Stimulated activated CD4-positive, alpha-beta T cell treated with anti-CD3 and anti-CD28 coated beads, Interleukin-15, amount 100 ng/mL, for 48 hours (primary cell): Measurements from ENCODE around the gene MPL.
"Not testable (repeated sequence)": the region's sequence is repeated elsewhere in the genome, so short reads cannot be mapped to it uniquely, and the experiment has no call there.

Experiments used
- DNase-seq, 2 donors: peaks; one replicate each; pipeline ENCODE4 v3.0.0-alpha.2; 2020; ENCODE audit warnings: low read depth in 2 of 2

MPL gene

DNA sequence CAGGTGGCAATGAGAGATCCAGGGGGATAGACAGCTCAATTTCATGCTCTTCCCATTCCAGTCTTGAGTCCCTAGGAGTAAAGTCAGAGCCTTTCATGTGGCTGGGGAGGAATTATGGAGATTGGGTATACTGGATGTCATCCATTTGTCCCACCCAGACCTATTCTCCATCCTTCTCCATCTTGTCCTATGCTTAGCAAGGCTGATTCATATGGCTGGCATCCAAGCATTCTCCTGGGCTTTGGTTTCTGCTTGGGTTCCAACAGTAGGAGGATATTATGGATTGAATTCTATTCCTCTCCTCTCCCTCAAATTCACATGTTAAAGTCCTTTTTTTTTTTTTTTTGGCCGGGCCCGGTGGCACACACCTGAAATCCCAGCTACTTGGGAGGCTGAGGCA is 17.3 kb downstream of the MPL start:
- DNase-seq = no peak

DNA sequence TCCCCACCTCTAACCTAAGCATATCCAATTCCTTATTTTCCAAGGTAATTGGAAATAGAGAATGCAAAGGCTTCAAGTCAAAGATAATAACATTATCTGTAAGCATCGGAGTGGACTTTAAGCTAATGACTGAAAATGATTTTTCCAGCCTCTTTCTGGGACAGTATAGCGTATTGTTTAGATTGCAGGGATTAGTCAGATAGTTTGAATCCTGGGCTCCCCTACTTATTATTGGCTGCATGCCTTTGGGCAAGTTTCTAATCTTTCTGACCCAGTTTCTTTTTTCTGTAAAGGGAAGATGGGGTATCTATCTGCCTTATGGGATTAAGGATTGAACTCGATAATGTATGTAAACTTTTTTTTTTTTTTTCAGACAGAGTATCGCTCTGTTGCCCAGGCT is 19.6 kb downstream of the MPL start:
- no peak for DNase-seq

DNA sequence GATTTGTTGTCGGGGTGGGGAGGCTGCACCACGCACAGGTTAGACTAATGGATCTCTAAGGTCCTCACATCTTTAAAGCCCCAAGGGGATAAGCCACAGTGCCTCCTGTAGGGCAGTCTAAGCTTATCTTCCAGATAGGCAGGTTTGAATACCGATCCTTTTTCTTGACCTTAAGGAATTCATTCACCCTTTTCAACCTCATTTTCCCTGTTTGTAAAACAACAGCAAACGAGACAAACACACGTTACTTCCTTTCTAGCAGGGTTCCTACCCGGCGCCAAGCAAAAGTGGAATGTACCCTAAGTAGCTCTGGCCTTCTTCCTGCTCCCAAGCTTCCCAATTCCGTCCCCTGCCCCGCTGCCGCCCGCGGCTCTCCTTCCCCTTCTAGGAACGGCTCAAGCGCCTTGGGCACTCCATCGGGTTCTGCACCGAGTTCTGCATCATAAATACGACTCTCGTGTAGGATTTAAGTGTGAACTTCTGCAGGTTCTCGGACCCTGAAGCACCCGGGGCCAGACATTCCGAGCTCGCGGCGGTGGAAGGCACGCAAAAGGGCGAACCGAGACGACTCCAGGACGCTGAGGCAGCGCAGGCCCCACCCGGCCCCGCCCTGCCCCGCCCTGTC is 20.6 kb downstream of the MPL start:
- no peak for DNase-seq

DNA sequence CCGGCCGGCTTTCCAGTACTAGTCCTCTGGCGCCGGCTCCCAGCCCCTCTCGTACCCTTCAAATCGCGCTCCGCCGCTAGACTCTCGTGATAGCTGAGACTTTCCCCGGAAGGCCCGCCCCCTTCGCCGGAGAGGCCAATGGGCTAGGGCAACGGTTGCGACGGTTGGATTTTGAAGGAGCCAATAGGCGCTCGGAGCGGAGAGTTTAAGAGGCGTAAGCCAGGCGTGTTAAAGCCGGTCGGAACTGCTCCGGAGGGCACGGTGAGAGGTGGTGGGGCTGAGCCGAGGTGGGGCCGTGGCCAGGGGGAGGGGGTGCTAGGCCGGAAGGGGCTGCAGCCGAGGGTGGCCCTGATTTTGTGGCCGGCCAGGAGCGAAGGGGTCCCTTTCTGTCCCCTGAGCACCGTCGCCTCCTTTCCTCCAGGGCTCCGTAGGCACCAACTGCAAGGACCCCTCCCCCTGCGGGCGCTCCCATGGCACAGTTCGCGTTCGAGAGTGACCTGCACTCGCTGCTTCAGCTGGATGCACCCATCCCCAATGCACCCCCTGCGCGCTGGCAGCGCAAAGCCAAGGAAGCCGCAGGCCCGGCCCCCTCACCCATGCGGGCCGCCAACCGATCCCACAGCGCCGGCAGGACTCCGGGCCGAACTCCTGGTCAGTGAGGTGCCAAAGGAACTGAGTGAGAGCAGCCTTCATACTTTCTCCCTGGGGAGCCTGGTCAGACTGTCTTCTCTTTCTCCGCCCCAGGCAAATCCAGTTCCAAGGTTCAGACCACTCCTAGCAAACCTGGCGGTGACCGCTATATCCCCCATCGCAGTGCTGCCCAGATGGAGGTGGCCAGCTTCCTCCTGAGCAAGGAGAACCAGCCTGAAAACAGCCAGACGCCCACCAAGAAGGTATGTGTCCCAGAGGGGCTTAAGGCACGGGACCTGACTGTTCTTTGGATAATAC is 21.4 kb downstream of the MPL start, which contains the start of gene CDC20:
TSS of gene CDC20 (plus strand) at position 236 of the 948 bp plus-strand sequence. CDS start at position 471, 235 bp downstream.
- peak; percentile 98 to 99 for DNase-seq

DNA sequence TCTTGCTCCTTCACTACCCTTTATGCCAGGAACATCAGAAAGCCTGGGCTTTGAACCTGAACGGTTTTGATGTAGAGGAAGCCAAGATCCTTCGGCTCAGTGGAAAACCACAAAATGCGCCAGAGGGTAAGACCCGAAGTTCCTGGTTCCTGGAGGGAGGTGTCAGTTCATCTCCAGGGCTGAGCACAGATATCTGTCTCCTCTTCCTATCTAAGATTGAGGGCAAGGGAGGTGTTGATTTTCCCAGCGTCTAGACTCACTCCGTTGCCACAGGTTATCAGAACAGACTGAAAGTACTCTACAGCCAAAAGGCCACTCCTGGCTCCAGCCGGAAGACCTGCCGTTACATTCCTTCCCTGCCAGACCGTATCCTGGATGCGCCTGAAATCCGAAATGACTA is 22.1 kb downstream of the MPL start:
- DNase-seq = no peak

DNA sequence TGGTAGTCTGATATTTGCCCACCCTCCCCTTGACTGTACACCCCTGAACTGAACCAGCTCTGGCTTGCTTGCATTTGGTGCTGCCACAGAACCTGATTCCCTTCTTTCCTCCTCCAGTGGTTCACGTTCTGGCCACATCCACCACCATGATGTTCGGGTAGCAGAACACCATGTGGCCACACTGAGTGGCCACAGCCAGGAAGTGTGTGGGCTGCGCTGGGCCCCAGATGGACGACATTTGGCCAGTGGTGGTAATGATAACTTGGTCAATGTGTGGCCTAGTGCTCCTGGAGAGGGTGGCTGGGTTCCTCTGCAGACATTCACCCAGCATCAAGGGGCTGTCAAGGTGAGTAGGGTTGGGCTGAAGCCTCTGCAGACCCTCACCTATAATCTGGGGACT is 23.0 kb downstream of the MPL start:
- no peak for DNase-seq

DNA sequence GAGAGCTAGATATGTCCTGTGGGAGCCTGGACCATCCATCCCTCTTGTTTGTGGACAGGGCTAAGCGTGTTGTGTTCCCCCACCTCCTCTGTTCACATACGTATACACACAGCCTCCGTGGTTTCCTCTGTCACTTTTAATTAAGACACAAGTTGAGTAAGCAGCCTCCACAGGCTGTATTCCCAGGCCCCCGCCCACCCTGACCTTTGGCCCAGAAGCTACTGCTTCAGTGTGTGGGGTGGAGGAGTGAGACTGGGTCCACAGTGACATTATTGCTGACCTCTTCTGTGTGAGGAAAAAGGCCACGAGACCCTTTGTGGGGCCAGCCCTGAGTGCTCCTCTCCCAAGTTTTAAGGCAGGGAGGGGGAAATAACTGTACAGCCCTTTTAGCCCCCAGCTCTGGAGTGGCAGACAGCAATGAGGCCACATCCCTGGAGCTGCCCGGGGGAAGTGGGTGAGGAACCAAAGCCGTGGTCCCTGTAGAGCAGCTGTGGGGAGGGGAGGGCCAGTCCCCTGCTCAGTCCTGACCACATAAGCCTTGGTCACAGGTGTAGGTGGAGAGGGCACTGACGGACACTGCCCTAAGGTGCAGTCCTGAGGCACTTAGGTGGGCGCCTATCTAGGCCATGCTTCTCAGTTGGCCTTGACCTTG is 25.8 kb downstream of the MPL start:
- DNase-seq = no peak

DNA sequence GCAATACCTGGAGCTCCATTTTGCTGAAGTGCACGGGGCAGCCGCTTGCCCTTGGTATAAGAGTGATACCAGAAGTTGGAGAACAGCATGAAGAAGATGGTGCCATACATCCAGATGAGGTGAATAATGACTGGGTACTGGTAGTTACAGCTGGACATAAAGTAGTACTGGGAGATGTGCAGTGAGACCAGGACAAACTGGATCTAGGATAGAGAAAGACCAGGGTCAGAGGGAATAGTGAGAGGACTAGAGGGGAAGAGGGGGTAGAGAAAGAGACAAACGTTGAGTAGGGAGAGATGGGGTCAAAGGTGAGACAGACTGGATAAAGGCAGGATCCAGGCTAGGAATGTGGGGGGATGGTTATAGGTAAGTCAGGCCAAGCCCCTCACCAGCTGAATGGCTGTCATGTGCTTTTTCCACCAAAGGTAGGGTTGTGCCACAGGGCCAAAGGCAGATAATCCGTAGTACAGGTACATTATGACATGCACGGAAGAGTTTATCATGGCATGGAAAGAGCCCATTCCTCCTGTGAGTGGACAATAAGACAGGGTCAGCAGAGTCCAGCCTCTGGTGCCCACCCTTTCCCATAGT is 26.4 kb downstream of the MPL start:
- no peak for DNase-seq

DNA sequence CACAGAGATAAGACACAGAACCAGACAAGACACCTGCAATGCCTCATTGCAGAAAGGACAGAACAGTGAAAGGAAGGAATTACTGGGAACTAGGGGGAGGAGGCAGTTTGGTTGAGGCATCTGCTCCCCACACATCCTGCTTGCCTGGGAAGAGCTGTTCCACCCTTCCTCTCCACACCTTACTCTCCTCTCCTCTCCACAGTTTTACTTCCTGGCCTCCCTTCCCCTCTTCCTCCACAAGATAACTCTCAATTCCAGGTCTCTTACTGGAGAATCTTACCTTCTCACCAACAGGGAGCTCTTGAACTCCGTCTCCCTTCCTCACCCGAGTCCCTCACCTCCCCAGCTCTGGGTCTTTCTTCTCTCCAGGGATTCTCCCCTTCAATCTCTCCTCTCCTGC is 28.1 kb downstream of the MPL start:
- DNase-seq = no peak

DNA sequence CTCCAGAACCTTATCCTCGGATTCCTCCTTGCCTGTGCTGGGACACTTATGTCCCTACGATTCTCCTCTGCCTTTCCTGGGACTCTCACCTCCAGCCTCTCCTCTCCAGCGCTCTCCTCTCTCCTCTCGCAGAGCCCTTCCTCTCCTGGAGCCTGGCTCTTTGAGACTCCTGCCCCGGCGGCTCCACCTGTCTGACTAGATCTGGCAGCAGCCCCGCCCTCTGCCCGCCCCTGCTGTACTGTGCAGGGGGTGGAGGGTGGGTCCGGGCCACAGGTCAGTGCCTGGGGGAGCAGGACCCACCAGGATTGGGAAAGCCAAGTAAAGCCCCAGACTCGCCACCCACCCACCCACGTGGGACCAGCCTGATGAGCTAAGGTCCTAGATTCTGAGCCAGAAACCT is 28.6 kb downstream of the MPL start:
- DNase-seq = no peak

DNA sequence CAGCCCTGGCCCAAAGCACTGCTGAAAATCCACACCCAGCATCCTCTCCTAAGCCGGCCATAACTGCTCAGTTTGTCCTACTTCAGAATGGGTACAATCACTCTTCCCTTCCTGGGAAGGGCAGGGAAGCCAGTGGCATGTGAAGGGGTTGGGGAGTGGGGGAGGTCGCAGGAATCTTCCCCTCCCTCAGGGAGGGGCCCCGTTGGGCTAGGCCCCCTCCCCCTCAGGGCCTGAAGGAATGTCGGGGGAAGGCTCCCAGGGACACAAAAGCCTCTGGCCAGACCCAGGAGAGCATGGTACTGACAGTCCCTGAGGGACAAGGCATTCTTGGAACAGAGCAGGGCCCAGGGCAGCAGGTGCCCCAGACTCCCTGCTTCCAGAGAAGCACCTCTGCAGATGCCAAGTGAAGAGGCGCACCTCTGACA is 29.0 kb downstream of the MPL start:
- DNase-seq = no peak

DNA sequence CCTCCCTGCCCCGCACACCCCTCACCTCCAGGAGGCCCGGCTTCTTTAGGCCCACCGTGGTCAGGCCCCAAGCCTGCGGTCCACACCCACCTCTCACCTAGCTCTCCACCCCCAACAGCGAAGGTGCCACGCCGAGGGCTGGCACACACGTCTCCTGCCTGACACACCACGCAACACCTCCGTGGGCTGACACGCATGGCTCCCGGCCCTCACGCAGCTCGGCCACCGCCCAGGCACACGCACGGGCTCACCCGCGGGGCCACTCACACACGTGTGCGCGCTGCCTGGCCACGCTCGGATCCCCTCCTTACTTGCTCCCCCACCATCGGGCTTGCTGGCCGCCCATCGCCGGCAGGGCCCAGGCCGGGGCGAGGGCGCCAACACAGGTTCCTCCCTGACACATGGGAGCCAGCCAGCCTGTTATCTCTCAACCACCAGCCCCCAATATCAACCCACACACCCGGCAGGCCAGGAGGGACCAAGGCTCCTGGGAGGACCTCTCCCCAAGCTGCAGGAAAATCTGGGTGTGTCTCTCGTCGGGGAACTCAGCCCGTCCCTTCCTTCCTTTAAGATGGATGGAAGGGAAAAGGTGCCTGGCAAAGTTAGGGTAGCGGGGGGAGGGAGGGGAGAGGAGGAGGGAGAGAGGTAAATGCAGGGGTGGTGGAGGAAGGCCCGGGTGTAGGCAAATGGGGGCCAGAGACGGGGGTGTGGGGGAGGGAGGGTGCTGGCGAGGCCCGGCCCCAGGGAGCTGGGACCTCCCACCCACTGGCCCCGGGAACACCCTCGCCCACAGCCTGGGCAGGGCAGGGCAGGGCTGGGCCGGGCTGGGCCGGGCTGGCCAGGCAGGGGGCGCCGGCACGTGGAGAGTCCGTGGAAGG is 29.6 kb downstream of the MPL start:
- DNase-seq = peak in 1 of 2 donors; percentile 17

DNA sequence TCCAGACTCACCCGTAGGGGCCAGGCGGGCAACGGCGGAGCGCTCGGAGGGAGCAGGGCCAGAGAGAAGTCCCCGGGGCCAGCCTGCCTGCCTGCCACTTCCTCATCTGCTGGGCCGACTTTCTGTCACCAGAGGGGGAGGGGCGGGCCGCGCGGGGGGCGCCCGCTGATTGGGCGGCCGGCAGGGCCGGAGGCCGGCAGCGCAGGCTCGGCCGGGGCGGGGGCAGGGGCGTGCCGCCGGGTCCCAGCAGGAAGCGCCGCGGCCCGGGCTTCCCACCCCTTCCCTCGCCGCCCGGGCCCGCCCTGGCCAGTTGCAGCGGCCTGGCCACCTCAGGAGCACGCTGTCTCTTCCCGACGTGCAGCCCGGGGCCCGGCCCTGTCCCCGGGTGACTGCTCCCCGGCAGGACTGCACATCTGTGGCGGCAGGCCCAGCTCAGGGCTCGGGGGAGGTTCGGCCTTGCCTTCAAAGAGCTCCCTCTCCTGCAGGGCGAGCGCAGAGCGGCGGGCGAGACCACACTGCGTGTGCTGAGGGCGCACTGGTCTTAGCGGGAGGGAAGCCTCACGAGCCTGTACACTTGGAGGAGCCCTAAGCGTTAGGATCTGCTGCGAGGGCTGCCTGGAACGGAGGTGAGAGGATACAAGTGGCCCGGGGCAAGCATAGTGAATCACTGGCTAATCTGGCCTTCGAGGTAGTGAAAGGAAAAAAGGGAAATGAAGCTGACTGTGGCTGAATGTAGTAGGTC is 30.5 kb downstream of the MPL start, which contains the start of gene ELOVL1:
TSS of gene ELOVL1 (minus strand) at position 108 of the 742 bp plus-strand sequence. CDS start 2,402 bp downstream, outside the sequence.
- DNase-seq = peak; percentile 72 to 90

DNA sequence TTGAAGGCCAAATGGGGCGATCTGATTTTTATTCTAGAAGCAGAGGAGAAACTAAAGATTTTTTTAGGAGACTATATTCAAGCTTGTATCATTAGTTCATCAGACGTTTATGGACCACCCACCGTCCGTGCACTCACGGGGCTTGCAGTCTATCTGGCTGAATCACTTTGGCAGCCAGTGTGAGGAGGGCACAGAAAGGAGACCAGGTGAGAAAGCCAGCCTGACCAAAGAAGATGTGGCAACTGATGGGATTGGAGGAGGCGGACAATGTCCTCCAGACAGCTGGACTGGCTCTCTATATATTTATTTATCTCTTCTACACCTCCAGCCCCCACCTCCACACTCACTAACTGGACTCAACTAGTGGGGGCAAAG is 31.0 kb downstream of the MPL start:
- DNase-seq = no peak

DNA sequence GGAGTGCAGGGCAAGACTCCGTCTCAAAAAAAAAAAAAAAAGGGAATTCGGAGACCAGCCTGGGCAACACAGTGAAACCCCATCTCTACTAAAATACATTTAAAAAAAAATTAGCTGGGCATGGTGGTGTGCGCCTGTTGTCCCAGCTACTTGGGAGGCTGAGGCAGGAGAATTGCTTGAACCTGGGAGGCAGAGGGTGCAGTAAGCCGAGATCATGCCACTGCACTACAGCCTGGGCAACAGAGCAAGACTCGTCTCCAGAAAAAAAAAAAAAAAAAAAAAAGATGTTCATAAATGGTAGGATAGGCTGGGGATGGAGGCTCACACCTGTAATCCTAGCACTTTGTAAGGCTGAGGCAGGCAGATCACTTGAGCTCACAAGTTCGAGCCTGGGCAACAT is 32.2 kb downstream of the MPL start:
- not testable (repeated sequence) for DNase-seq

DNA sequence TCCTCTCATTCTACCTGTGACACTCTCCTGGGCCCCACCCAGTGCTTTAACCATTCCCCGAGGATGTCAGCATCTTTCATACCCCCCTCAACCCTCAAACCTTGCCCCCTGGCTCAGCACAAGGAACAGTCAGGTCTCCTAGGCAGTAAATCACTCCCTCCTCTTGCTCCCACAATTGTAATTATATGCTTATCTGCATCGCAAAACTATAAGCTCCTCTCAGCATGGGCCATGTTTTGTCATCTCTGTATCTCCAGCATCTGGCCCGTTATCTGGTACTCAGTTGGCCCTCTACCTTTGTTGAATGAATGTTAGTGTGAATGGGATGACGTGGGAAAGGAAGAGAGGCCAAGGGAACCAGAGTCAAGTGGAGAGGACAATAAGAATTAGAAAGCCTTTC is 32.9 kb downstream of the MPL start:
- DNase-seq = no peak

DNA sequence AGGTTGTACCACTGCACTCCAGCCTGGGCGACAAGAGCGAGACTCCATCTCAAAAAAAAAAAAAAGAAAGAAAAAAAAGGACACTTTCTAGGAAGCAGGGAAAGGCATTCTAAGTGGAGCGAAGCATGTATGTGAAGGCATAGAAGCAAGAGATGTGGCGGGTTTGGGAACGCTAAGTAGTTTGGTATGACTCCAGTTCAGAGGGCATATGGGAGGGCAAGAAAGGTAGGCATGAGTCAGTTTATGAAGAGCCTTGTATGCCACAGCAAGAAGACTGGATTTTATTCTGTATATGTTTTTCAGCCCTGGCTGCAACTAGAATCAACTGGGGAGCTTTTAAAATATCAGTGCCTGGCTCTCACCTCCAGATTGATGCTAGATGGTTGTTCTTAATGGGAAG is 34.6 kb downstream of the MPL start:
- no peak for DNase-seq

DNA sequence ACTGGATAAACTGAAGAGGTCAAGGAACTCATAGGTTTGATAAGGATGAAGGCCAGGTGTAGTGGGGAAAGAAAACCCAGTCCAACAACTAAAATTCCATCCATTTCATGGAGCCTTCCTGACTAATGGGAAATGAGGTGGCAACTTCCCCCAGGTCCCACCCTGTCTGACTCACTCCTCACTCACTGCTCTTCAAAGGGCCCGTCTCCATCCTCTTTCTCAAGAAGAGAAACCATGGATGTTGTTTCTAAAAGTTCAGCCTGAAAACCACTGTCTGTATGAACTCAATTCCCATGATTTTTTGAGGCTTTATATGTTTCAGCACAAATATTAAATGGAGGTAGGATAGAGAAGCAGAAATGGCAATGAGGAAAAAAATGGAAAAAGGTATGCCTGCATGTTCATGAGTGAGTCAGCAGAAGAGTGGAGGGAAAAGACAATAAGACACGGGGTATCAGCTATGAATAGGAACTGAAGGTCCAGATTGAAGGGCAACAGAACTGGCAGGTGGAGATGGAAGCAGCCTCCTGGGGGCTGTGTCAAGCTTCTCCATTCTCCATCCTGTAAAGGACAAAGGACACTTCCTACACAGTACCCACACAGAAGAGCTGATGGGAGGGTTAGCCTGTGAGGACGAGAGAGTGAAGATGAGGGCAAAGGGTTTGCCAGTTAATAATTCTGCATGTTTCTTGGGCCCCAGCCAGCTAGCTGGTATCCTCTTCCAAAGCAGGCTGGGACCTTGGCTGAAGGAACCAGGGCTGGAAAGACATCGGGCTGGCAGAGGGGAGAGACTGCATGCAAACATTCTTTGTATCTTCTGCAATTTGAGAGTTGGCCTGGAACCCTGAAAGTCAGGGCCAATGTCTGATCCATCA is 35.7 kb downstream of the MPL start:
- no peak for DNase-seq

DNA sequence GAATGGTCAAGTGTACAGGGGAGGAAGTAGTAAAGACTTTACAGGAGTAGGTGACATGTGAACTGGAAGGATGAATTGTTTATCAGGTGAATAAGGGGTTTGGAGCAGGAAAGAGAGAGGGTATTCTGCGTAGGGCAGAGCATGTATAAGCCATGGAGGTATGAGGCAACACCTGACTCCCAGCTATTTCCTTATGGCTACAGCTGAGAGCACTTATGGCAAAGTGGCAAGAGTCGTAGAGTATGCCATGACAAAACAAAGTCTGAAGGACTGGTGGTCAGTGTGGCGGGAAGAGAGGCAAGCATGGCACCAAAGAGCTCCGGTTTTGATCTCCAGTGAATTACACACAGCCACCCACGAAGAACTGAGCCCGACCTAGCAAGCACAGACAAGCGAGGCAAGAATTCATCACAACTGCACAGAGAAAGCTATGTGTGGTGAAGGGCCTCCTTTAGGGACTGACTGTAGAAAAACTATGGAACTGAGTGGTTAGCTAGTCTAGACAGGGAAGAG is 39.2 kb downstream of the MPL start:
- no peak for DNase-seq
